IMR-90 (cell line): ENCODE measurements around the gene KAT6B. TPM values are rescaled to one million over a fixed set of nuclear protein-coding genes. Genes with fewer than 3 reads are reported as not detected.

Experiments used
- ATAC-seq: fragments of 200-7000 bp; cut with Tn5 transposase; 2 replicates; pipeline ENCODE4 v1.9.1; 2020; ENCODE audit warnings: low read depth, mild to moderate bottlenecking, moderate library complexity
- BruUV-seq: library from RNA; stranded (reverse); fragments of 400-500 nt; replicated peaks from 2 replicates; lab custom pipeline; 2021; lab: Mats Ljungman, UMichigan
- CTCF ChIA-PET: fragments of 300-600 bp; formaldehyde crosslinking; extraction: SDS; loops from one replicate; lab custom pipeline; 2021; ENCODE audit warnings: antibody characterized with exemption; lab: Yijun Ruan, JAX
- POLR2A ChIA-PET: fragments of 300-600 bp; sonication (Branson Sonifier 250); formaldehyde crosslinking; loops from one replicate; lab custom pipeline; 2022; ENCODE audit warnings: antibody characterized with exemption; ENCODE audit not compliant: unreplicated experiment; lab: Charles Lee
- DNase-seq: peaks from one replicate; pipeline ENCODE4 v3.0.0; 2013
- H2AFZ ChIP-seq: replicated peaks from 2 replicates; pipeline ENCODE3; 2013; ENCODE audit warnings: low read length, mild to moderate bottlenecking; ENCODE audit not compliant: poor library complexity
- H2AK5ac ChIP-seq: 2 replicates; pipeline ENCODE4 v1.6.1; 2013; ENCODE audit warnings: low read depth, low read length, inconsistent platforms
- H2AK9ac ChIP-seq: replicated peaks from 2 replicates; pipeline ENCODE3; 2013; ENCODE audit warnings: mild to moderate bottlenecking, low read depth, low read length, moderate library complexity; ENCODE audit not compliant: poor library complexity
- H2BK120ac ChIP-seq: 2 replicates; pipeline ENCODE4 v1.6.1; 2013; ENCODE audit warnings: low read depth, low read length, inconsistent platforms
- H2BK15ac ChIP-seq: 3 replicates; pipeline ENCODE4 v1.6.1; 2013; ENCODE audit warnings: low read depth, low read length, inconsistent platforms
- H2BK20ac ChIP-seq: 2 replicates; pipeline ENCODE4 v1.6.1; 2013; ENCODE audit warnings: low read depth, mild to moderate bottlenecking, inconsistent platforms, low read length, moderate library complexity
- H2BK5ac ChIP-seq: 2 replicates; pipeline ENCODE4 v1.6.1; 2013; ENCODE audit warnings: mild to moderate bottlenecking, low read depth, low read length, inconsistent platforms; ENCODE audit not compliant: poor library complexity, severe bottlenecking
- H3K14ac ChIP-seq: replicated peaks from 2 replicates; pipeline ENCODE4 v1.6.1; 2013; ENCODE audit warnings: low read depth, low read length, inconsistent platforms
- H3K18ac ChIP-seq: 2 replicates; pipeline ENCODE4 v1.6.1; 2013; ENCODE audit warnings: low read depth, low read length, control low read depth
- H3K23ac ChIP-seq: 2 replicates; pipeline ENCODE4 v1.6.1; 2013; ENCODE audit warnings: low read depth, low read length, inconsistent platforms
- H3K27ac ChIP-seq: 2 replicates; pipeline ENCODE4 v1.5.1; 2013; ENCODE audit warnings: mild to moderate bottlenecking, control low read depth, low read length; ENCODE audit not compliant: insufficient read depth
- H3K27me3 ChIP-seq: 2 replicates; pipeline ENCODE4 v1.6.1; 2013; ENCODE audit warnings: low read length; ENCODE audit not compliant: control insufficient read depth, insufficient read depth
- H3K36me3 ChIP-seq: 2 replicates; pipeline ENCODE4 v1.6.1; 2013; ENCODE audit warnings: low read length, mixed read lengths; ENCODE audit not compliant: control insufficient read depth, insufficient read depth
- H3K4ac ChIP-seq: 2 replicates; pipeline ENCODE4 v1.6.1; 2013; ENCODE audit warnings: low read depth, low read length, inconsistent platforms
- H3K4me1 ChIP-seq: 2 replicates; pipeline ENCODE4 v1.6.1; 2013; ENCODE audit warnings: low read length, mixed read lengths; ENCODE audit not compliant: control insufficient read depth, insufficient read depth
- H3K4me2 ChIP-seq: 2 replicates; pipeline ENCODE4 v1.6.1; 2013; ENCODE audit warnings: low read depth, mild to moderate bottlenecking, control low read depth, low read length, moderate library complexity
- H3K4me3 ChIP-seq: 2 replicates; pipeline ENCODE4 v1.5.1; 2013; ENCODE audit warnings: low read depth, mild to moderate bottlenecking, control low read depth, low read length, moderate library complexity; ENCODE audit not compliant: insufficient read depth
- H3K56ac ChIP-seq: 2 replicates; pipeline ENCODE4 v1.6.1; 2013; ENCODE audit warnings: low read length, inconsistent platforms; ENCODE audit not compliant: insufficient read depth; ENCODE audit errors: extremely low read depth
- H3K79me1 ChIP-seq, 2 experiments: 2 replicates each; pipeline ENCODE4 v1.6.1; 2013; ENCODE audit warnings: low read length in 2 of 2, inconsistent platforms in 1 of 2, low read depth in 1 of 2
- H3K9ac ChIP-seq: 2 replicates; pipeline ENCODE4 v1.6.1; 2013; ENCODE audit warnings: low read depth, low read length, control low read depth
- H3K9me1 ChIP-seq: 2 replicates; pipeline ENCODE4 v1.6.1; 2013; ENCODE audit warnings: low read length, inconsistent platforms; ENCODE audit not compliant: insufficient read depth
- H3K9me3 ChIP-seq: 2 replicates; pipeline ENCODE4 v1.6.1; 2013; ENCODE audit warnings: low read length; ENCODE audit not compliant: control insufficient read depth, insufficient read depth
- H4K20me1 ChIP-seq: 2 replicates; pipeline ENCODE4 v1.6.1; 2013; ENCODE audit warnings: low read length, inconsistent platforms; ENCODE audit not compliant: insufficient read depth
- H4K5ac ChIP-seq: 2 replicates; pipeline ENCODE4 v1.6.1; 2013; ENCODE audit warnings: mild to moderate bottlenecking, low read depth, low read length, control low read depth
- H4K8ac ChIP-seq, 2 experiments: 2 replicates each; pipeline ENCODE4 v1.6.1; 2013; ENCODE audit warnings: low read depth in 2 of 2, low read length in 2 of 2, control low read depth in 1 of 2, inconsistent platforms in 1 of 2
- H4K91ac ChIP-seq: 2 replicates; pipeline ENCODE4 v1.6.1; 2013; ENCODE audit warnings: low read depth, low read length, inconsistent platforms; ENCODE audit not compliant: insufficient read depth
- NFE2L2 ChIP-seq: fragments of 150-350 bp; IDR thresholded peaks from 2 replicates; pipeline ENCODE4 v1.6.1; 2016; ENCODE audit warnings: low read depth, mild to moderate bottlenecking, low read length
- WGBS, 2 experiments: methylation state at CpG; one replicate each; pipeline versions ENCODE4 v1.1.5 to v1.1.7; 2013; ENCODE audit warnings: missing lambda C conversion rate in 2 of 2; ENCODE audit not compliant: insufficient read length in 1 of 2; ENCODE audit errors: extremely low coverage in 2 of 2; 5-methylcytosine and 5-hydroxymethylcytosine counted together
- dilution Hi-C: fragments of 300-500 bp; cut with HindIII; formaldehyde crosslinking; loops from one replicate; pipeline ENCODE4 v1.14.3; 2018; ENCODE audit warnings: low sequenced_read_pairs; ENCODE audit not compliant: unreplicated experiment
- in situ Hi-C: fragments of 300-500 bp; cut with MboI; formaldehyde crosslinking; loops from 3 replicates; pipeline ENCODE4 v1.14.3; 2019; ENCODE audit warnings: low sequenced_read_pairs, inconsistent platforms, mixed read lengths
- intact Hi-C: fragments of 100-400 bp; cut with micrococcal nuclease; formaldehyde crosslinking; loops from 2 replicates; pipeline ENCODE4 v1.10.0; 2022
- polyA plus RNA-seq, 3 experiments: library from polyadenylated mRNA; depleted of rRNA; stranded (reverse); fragments of >200 nt; gene quantifications; 2 replicates each; pipeline ENCODE4 v1.2.3, GENCODE V29; 2012; ENCODE audit warnings: low replicate concordance in 1 of 3
- total RNA-seq: library from RNA; depleted of rRNA; stranded (reverse); fragments of >200 nt; gene quantifications from 2 replicates; pipeline ENCODE4 v1.2.3, GENCODE V29; 2012

The KAT6B gene
- total and polyA plus RNA-seq, 2 of the 4 experiments (the other 2 are of a cell fraction), result 8.8 to 28.1 TPM

DNA sequence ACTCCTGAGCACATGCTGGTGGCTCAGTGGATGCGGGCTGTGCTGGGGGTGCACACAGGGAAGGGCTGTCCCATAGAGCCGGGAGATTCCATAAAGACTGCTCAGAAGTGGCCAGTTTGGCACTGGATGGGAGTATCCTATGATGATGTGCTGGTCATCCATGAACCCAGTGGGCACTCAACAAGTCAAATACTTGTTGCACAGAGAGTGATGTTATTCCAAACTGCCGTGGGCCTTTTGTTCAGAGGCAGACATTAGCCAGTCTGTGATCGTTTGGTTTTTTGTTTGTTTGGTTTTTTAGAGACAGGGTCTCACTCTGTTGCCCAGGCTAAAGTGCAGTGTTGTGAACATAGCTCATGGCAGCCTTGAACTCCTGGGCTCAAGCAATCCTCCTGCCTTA is 254.2 kb downstream of the KAT6B start:
- Histone ChIP-seq H3K4me1 (peaks cover 9% of the 10 kb centered on the region; the same call in 1 of the 2 replicates), H3K4me3 (no peak overlapping the region), H2AK5ac (no peak overlapping the region), H3K79me1 (no peaks in the 10 kb centered on the region), H3K18ac (no peak overlapping the region), H3K4me2 (no peak overlapping the region), H3K27ac (no peak overlapping the region), H3K36me3 (no peaks in the 10 kb centered on the region), H3K4ac (no peak overlapping the region), H2BK5ac (no peak overlapping the region), H4K5ac (no peak overlapping the region), H3K9me1 (no peaks in the 10 kb centered on the region), H2AK9ac (no peak overlapping the region), H2AFZ (no peak overlapping the region), H2BK20ac (no peak overlapping the region), H3K56ac (no peak overlapping the region), H4K8ac (no peak overlapping the region), H4K91ac (no peak overlapping the region), H2BK15ac (no peak overlapping the region), H3K23ac (no peak overlapping the region), H3K27me3 (peaks cover 2% of the 10 kb centered on the region; the same call in 1 of the 2 replicates), H2BK120ac (no peak overlapping the region), H4K20me1 (no peaks in the 10 kb centered on the region), H3K9ac (no peak overlapping the region), H3K14ac (no peak overlapping the region), H3K9me3 (peaks cover 4% of the 10 kb centered on the region)
- BruUV-seq, result no TSS peak
- intact Hi-C loops, result no loop called here
- ChIA-PET POLR2A (no interaction called here), CTCF (no interaction called here)
- dilution Hi-C loops, result no loop called here
- DNase-seq (no peak), ATAC-seq (no peak)
- WGBS, 2 experiments, result 89% methylated on average over 4 of the region's 4 CpGs; no CpG with 5 or more reads in 1 of the 2 experiments
- TF ChIP-seq NFE2L2, result no peak
- in situ Hi-C loops, result no loop called here
